KMS-11 (cell line): Measurements from ENCODE around the gene GATA3.

Source experiments
- H2AFZ ChIP-seq: fragments of 200-600 bp; sonication (generic); 2 replicates; pipeline ENCODE4 v1.6.1; 2016; ENCODE audit warnings: antibody characterized with exemption, mixed run types, low read depth
- H3K27ac ChIP-seq: fragments of 200-600 bp; sonication (generic); 2 replicates; pipeline ENCODE4 v1.6.1; 2016; ENCODE audit warnings: mild to moderate bottlenecking, mixed run types
- H3K27me3 ChIP-seq: fragments of 200-600 bp; sonication (generic); 2 replicates; pipeline ENCODE4 v1.6.1; 2017; ENCODE audit warnings: mild to moderate bottlenecking, low read depth, mixed run types, moderate library complexity; ENCODE audit not compliant: insufficient read depth
- H3K36me3 ChIP-seq: fragments of 200-600 bp; sonication (generic); 2 replicates; pipeline ENCODE4 v1.6.1; 2017; ENCODE audit warnings: mild to moderate bottlenecking, mixed run types; ENCODE audit not compliant: insufficient read depth
- H3K4me1 ChIP-seq: fragments of 200-600 bp; sonication (generic); 2 replicates; pipeline ENCODE4 v1.6.1; 2016; ENCODE audit warnings: mild to moderate bottlenecking, low read depth, mixed run types; ENCODE audit not compliant: poor library complexity, severe bottlenecking
- H3K4me2 ChIP-seq: fragments of 200-600 bp; sonication (generic); 2 replicates; pipeline ENCODE4 v1.7.0; 2016; ENCODE audit warnings: mild to moderate bottlenecking, mixed run types
- H3K4me3 ChIP-seq: fragments of 200-600 bp; sonication (generic); IDR thresholded peaks from 2 replicates; pipeline ENCODE4 v1.6.1; 2017; ENCODE audit warnings: low read depth, low read length, mixed read lengths; ENCODE audit not compliant: insufficient read depth
- H3K79me2 ChIP-seq: fragments of 200-600 bp; sonication (generic); 2 replicates; pipeline ENCODE4 v1.6.1; 2016; ENCODE audit warnings: low read depth, mixed run types; ENCODE audit not compliant: insufficient read depth
- H3K9ac ChIP-seq: fragments of 200-600 bp; sonication (generic); 2 replicates; pipeline ENCODE4 v1.6.1; 2016; ENCODE audit warnings: mild to moderate bottlenecking, mixed run types
- H4K20me1 ChIP-seq: fragments of 200-600 bp; sonication (generic); 2 replicates; pipeline ENCODE4 v1.6.1; 2016; ENCODE audit warnings: mild to moderate bottlenecking, mixed run types; ENCODE audit not compliant: insufficient read depth
- CTCF ChIP-seq: fragments of 200-600 bp; sonication (generic); conservative IDR thresholded peaks from 2 replicates; pipeline ENCODE4 v1.6.1; 2017; ENCODE audit warnings: low read depth, mild to moderate bottlenecking, antibody characterized with exemption, low read length, moderate library complexity, mixed read lengths

Gene GATA3

GRCh38 chr10:8050556-8051108 lies 3.9 kb upstream of the GATA3 start:
- H3K4me1 ChIP-seq, result no peaks in the 10 kb centered on the region

GRCh38 chr10:8051109-8051821 lies 3.2 kb upstream of the GATA3 start:
- no peak overlapping the region for H3K4me3 ChIP-seq
- H4K20me1 ChIP-seq, result no peaks in the 10 kb centered on the region
- no peak overlapping the region for H3K27ac ChIP-seq
- no peak overlapping the region for H3K9ac ChIP-seq
- no peaks in the 10 kb centered on the region for H3K79me2 ChIP-seq
- H3K36me3 ChIP-seq, result no peaks in the 10 kb centered on the region
- peaks cover 20% of the 10 kb centered on the region; the same call in 1 of the 2 replicates for H3K27me3 ChIP-seq
- no peak for TF ChIP-seq CTCF
- no peak overlapping the region for H3K4me2 ChIP-seq
- no peak overlapping the region for H2AFZ ChIP-seq
- no peaks in the 10 kb centered on the region for H3K4me1 ChIP-seq

More at GRCh38 chr10:8050556-8051108, 3.9 kb upstream of the GATA3 start:
- no peak overlapping the region for H3K27ac ChIP-seq
- no peaks in the 10 kb centered on the region for H4K20me1 ChIP-seq
- H3K4me2 ChIP-seq, result no peak overlapping the region
- no peak overlapping the region for H3K9ac ChIP-seq
- peaks cover 27% of the 10 kb centered on the region; the same call in 1 of the 2 replicates for H3K27me3 ChIP-seq
- H3K79me2 ChIP-seq, result no peaks in the 10 kb centered on the region
- H3K36me3 ChIP-seq, result no peaks in the 10 kb centered on the region
- TF ChIP-seq CTCF, result no peak
- H3K4me3 ChIP-seq, result no peak overlapping the region
- H2AFZ ChIP-seq, result no peak overlapping the region

DNA sequence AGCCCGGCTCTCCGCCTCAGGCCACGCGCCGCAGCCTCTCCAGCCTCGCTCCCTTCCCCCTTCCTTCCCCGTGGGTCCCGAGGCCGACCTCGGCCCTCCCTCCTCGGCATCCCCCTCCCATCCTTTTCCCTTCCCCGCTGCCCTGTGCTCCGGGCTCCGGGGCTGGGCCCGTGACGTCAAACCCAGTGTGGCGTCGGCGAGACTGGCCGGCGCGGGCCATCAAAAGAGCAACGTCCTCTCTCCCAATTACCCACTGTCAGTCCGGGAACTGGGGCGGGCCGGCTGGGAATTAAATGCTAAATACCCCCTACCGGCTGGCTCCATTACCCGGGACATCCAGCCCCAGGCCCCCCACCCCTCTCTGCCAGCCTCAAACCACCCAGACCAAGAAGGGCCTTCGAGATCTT lies 2.6 kb upstream of the GATA3 start:
- Histone ChIP-seq H2AFZ (peak overlapping the region; percentile 74; the same call in 1 of the 2 replicates), H3K9ac (no peak overlapping the region), H3K27ac (no peak overlapping the region), H3K4me1 (no peaks in the 10 kb centered on the region), H3K4me3 (no peak overlapping the region), H3K36me3 (no peaks in the 10 kb centered on the region), H3K27me3 (peaks cover 19% of the 10 kb centered on the region; the same call in 1 of the 2 replicates), H4K20me1 (no peaks in the 10 kb centered on the region), H3K79me2 (no peaks in the 10 kb centered on the region), H3K4me2 (peak overlapping the region; percentile 56)
- TF ChIP-seq CTCF, result no peak

- Histone ChIP-seq H3K4me1 (no peaks in the 10 kb centered on the region), H3K79me2 (no peaks in the 10 kb centered on the region), H3K27ac (no peak overlapping the region), H4K20me1 (no peaks in the 10 kb centered on the region), H3K9ac (no peak overlapping the region), H3K4me3 (no peak overlapping the region), H2AFZ (peak overlapping the region; percentile 74; the same call in 1 of the 2 replicates), H3K4me2 (peak overlapping the region; percentile 56), H3K36me3 (no peaks in the 10 kb centered on the region), H3K27me3 (peaks cover 19% of the 10 kb centered on the region; the same call in 1 of the 2 replicates)
- TF ChIP-seq CTCF, result no peak
Observed at GRCh38 chr10:8052341-8052955, 2.0 kb upstream of the GATA3 start.
